Natural killer cell treated with Interleukin-12 subunit alpha and Interleukin-12 subunit beta and Interleukin-15 and Interleukin-18, amount 100 ng/mL, for 72 hours (primary cell): ENCODE data around the gene ZNF398. TPM values are rescaled to one million over a fixed set of nuclear protein-coding genes. Genes with fewer than 3 reads are reported as not detected.

Experiments
- ATAC-seq, 2 donors: fragments of 150-1000 bp; cut with Tn5 transposase in 1 of 2; sonication (Bioruptor Pico), chemical (Tn5 transposase) in 1 of 2; 2 replicates each; pipeline ENCODE4 v1.10.0; 2021
- DNase-seq: peaks from one replicate; pipeline ENCODE4 v3.0.0; 2022; ENCODE audit warnings: low spot score
- H3K27ac Mint-ChIP-seq, 2 donors: 1 replicate in 1 of 2; 2 replicates in 1 of 2; pipeline ENCODE4 v1.8.0; 2022; ENCODE audit warnings: mixed read lengths in 2 of 2, mild to moderate bottlenecking in 1 of 2, moderate library complexity in 1 of 2
- H3K27me3 Mint-ChIP-seq, 2 donors: 1 replicate in 1 of 2; 2 replicates in 1 of 2; pipeline ENCODE4 v1.8.0; 2022; ENCODE audit warnings: mixed read lengths in 2 of 2
- H3K36me3 Mint-ChIP-seq: one replicate; pipeline ENCODE4 v1.8.0; 2022; ENCODE audit warnings: mixed read lengths
- H3K4me1 Mint-ChIP-seq, 2 donors: 1 replicate in 1 of 2; 2 replicates in 1 of 2; pipeline ENCODE4 v1.8.0; 2022; ENCODE audit warnings: low read depth in 2 of 2, mixed read lengths in 2 of 2, mild to moderate bottlenecking in 1 of 2
- H3K4me3 Mint-ChIP-seq: one replicate; pipeline ENCODE4 v1.8.0; 2022; ENCODE audit warnings: mixed read lengths
- H3K9me3 Mint-ChIP-seq: 2 replicates; pipeline ENCODE4 v1.8.0; 2022; ENCODE audit warnings: mixed read lengths
- total RNA-seq, 2 donors: library from RNA; stranded (reverse); gene quantifications; one replicate each; pipeline ENCODE4 v1.2.3, GENCODE V29; 2022

The ZNF398 gene, protein sequence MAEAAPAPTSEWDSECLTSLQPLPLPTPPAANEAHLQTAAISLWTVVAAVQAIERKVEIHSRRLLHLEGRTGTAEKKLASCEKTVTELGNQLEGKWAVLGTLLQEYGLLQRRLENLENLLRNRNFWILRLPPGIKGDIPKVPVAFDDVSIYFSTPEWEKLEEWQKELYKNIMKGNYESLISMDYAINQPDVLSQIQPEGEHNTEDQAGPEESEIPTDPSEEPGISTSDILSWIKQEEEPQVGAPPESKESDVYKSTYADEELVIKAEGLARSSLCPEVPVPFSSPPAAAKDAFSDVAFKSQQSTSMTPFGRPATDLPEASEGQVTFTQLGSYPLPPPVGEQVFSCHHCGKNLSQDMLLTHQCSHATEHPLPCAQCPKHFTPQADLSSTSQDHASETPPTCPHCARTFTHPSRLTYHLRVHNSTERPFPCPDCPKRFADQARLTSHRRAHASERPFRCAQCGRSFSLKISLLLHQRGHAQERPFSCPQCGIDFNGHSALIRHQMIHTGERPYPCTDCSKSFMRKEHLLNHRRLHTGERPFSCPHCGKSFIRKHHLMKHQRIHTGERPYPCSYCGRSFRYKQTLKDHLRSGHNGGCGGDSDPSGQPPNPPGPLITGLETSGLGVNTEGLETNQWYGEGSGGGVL
- total RNA-seq = 10 to 100 TPM; 17.9 to 20.0 TPM

DNA sequence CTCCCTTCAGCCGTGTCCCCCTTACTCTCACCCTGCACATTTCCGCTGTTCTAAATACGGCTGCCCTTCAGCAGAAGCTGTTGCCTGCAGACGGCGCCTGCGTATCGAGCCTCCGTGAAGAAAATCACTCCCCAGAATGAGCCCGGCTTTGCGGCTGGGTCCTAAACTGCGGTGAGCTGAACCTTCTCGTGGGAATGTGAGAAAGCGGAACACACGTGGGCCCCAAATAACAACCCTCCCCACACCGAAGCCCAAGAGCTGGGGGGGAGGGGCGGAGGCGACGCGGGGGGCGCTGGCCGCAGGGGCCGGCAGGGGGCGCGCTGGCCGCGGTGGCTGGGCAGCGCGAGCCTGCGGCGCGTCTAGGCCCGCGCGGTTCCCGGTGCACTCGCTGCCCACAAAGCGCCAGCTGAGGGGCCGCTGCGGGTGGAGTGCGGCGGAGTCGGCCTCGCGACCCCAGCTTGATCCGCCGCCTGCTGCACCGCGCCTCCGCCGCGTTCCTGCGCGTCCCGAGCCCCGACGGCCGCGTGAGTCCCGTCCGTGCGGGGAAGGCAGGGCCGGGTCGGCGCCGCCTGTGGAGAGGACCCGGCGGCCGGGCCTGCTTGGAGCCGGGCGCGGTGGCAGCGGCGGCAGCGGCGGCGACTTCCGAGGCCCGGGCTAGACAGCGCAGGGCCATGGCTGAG, at the start of gene ZNF398:
Gene ZNF398 (plus strand): TSS at position 382 of the 680 bp plus-strand sequence. CDS start 290 bp downstream, at position 672.
- H3K27ac Mint-ChIP-seq = peak within 1 kb of the TSS; percentile 88 to 90
- DNase-seq (peak; percentile 86), ATAC-seq (peak; percentile 91 to 92)
- H3K4me3 Mint-ChIP-seq = peak within 1 kb of the TSS; percentile 94
- no peaks in the 10 kb centered on the region for H3K27me3 Mint-ChIP-seq
- no peaks in the 10 kb centered on the region for H3K36me3 Mint-ChIP-seq
- H3K9me3 Mint-ChIP-seq = no peaks in the 10 kb centered on the region
- H3K4me1 Mint-ChIP-seq = peaks cover 18 to 33% of the 10 kb centered on the region in 2 donors

DNA sequence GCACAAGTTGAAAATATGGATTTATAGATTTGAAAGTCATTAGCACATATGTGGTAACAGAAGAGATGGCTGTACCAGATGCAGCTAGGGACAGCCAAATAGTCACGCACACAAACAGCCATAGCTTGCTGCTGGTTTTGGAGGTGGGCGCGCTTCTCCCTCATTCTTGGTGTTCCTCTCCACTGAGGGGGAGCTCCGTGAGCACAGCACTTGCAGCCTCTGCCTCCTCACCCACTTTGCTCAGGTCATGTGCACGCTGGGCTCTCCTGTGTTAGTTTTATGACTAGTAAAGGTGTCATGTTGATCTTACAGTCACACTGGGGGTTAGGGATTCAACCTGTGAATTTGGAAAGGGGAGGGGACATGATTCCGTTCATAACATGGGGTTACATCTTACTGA, 48.2 kb upstream of the ZNF398 start:
- ATAC-seq = no peak
- Mint-ChIP-seq H3K4me3 (no peak overlapping the region), H3K36me3 (no peaks in the 10 kb centered on the region), H3K27me3 (no peaks in the 10 kb centered on the region), H3K4me1 (peaks cover 0 to 2% of the 10 kb centered on the region in 2 donors), H3K27ac (no peak overlapping the region), H3K9me3 (no peaks in the 10 kb centered on the region)
- DNase-seq = no peak

DNA sequence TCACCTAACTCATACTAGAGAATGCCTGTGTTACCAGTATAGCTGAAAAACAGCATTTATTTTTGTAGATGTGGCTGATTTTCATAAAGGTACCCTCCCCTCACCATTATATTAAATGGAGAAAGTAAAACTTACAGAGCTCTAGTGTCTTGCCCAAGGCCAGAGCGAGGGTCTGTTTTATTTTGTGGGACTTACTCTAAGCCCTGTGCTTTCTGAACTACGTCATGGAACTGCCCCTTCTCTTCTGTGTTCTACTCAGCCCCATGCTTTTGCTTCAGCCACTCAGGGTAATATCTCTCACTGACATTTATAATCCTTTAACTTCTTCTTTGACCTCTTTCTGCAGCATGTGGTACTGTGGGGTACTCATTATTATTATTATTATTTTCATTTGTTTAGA, 46.4 kb upstream of the ZNF398 start:
- ATAC-seq (no peak), DNase-seq (no peak)
- no peaks in the 10 kb centered on the region for H3K9me3 Mint-ChIP-seq
- no peaks in the 10 kb centered on the region for H3K36me3 Mint-ChIP-seq
- no peaks in the 10 kb centered on the region for H3K27me3 Mint-ChIP-seq
- H3K4me1 Mint-ChIP-seq = no peaks in the 10 kb centered on the region
- no peak overlapping the region for H3K4me3 Mint-ChIP-seq
- no peak overlapping the region for H3K27ac Mint-ChIP-seq

DNA sequence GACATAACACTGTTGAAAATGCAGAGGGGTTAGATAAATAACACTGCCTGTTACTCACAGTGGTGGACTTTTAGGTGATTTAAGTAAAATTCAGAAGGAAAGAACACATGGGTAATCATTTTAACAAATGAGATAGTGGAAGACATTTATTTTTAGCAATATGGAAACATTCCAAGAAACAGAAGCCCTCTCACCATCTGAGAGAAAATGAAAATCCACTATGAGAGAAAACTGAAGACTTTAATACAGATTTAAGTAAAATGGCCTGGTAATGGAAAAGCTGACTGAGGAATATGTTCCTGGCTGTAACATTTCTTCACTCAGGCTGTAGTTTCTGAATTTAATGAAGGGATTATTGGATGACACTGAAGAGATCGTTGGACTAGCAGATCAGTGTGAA, 44.6 kb upstream of the ZNF398 start:
- Mint-ChIP-seq H3K27me3 (no peaks in the 10 kb centered on the region), H3K9me3 (no peaks in the 10 kb centered on the region), H3K4me1 (no peaks in the 10 kb centered on the region), H3K27ac (no peak overlapping the region), H3K4me3 (no peak overlapping the region), H3K36me3 (no peaks in the 10 kb centered on the region)
- no peak for ATAC-seq
- no peak for DNase-seq

DNA sequence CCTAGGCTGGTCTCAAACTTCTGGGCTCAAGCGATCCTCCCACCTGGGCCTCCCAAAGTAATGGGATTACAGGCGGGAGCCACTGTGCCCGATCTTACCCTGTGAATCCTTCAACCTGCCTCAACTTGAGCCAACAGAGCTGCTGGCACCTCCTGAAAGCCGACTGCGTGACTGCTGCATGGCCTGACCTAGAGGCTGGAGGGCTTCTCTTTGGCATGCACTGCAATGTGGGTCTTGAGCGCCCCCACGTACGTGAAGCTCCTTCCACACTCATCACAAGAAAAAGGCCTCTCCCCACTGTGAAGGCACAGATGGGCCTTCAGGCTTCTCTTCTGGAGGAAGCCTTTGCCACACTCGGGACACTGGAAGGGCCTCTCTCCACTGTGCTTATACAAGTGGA, 43.8 kb upstream of the ZNF398 start:
- Mint-ChIP-seq H3K36me3 (no peaks in the 10 kb centered on the region), H3K9me3 (no peaks in the 10 kb centered on the region), H3K4me1 (no peaks in the 10 kb centered on the region), H3K27me3 (no peaks in the 10 kb centered on the region), H3K4me3 (no peak overlapping the region), H3K27ac (no peak overlapping the region)
- no peak for DNase-seq
- no peak for ATAC-seq

DNA sequence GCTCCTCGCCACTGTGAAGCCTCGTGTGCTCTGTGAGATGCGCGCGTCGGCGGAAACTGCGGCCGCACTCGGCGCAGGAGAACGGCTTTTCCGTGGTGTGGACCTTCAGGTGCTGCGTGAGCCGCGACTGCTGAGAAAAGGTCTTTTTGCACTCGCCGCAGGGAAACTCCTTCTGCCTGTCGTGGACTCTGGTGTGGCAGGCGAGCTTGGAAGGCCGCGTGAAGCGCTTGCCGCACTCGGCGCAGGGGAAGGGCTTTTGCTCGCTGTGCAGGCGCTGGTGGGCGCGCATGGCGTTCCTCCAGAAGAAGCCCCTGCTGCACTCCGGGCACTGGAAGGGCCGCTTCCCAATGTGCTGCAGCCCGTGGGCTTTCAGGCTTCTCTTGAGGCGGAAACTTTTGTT, 43.0 kb upstream of the ZNF398 start:
- no peaks in the 10 kb centered on the region for H3K4me1 Mint-ChIP-seq
- H3K36me3 Mint-ChIP-seq = no peaks in the 10 kb centered on the region
- no peak overlapping the region for H3K27ac Mint-ChIP-seq
- H3K9me3 Mint-ChIP-seq = no peaks in the 10 kb centered on the region
- H3K4me3 Mint-ChIP-seq = no peak overlapping the region
- ATAC-seq = peak in 1 of 2 donors; percentile 32
- DNase-seq = no peak
- H3K27me3 Mint-ChIP-seq = no peaks in the 10 kb centered on the region

DNA sequence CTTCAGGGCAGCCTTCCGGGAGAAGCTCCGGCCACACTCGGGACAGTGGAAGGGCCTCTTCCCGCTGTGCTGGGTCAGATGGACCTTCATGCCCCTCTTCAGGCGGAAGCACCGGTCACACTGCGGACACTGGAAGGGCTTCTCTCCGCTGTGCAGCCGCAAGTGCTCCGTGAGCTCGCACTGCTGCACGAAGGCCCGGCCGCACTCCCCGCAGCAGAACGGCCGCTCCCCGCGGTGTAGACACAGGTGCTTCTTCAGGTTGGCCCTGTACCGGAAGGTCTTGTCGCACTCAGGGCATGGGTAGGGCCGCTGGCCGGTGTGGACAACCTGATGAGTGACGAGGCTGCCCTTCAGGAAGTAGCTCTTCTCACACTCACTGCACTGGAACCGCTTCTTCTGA, 42.5 kb upstream of the ZNF398 start:
- no peak overlapping the region for H3K4me3 Mint-ChIP-seq
- ATAC-seq (peak in 1 of 2 donors; percentile 46), DNase-seq (no peak)
- no peaks in the 10 kb centered on the region for H3K36me3 Mint-ChIP-seq
- H3K9me3 Mint-ChIP-seq = no peaks in the 10 kb centered on the region
- no peaks in the 10 kb centered on the region for H3K27me3 Mint-ChIP-seq
- no peaks in the 10 kb centered on the region for H3K4me1 Mint-ChIP-seq
- H3K27ac Mint-ChIP-seq = no peak overlapping the region

DNA sequence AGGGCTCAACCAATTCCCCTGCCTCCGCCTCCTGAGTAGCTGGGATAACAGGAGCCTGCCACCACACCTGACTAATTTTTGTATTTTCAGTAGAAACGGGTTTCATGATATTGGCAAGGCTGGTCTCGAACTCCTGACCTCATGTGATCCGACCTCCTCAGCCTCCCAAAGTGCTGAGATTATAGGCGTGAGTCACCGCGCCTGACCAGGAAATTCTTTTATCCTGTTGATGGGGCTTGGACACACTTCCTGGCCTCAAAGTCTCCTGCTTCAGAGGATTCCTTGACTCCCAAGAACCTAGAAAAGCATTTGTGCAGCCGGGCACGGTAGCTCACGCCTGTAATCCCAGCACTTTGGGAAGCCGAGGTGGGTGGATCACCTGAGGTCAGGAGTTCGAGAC, 37.3 kb upstream of the ZNF398 start:
- no peaks in the 10 kb centered on the region for H3K36me3 Mint-ChIP-seq
- ATAC-seq = no peak
- no peak for DNase-seq
- no peaks in the 10 kb centered on the region for H3K27me3 Mint-ChIP-seq
- no peaks in the 10 kb centered on the region for H3K9me3 Mint-ChIP-seq
- H3K4me1 Mint-ChIP-seq = no peaks in the 10 kb centered on the region
- H3K27ac Mint-ChIP-seq = no peak overlapping the region
- no peak overlapping the region for H3K4me3 Mint-ChIP-seq

DNA sequence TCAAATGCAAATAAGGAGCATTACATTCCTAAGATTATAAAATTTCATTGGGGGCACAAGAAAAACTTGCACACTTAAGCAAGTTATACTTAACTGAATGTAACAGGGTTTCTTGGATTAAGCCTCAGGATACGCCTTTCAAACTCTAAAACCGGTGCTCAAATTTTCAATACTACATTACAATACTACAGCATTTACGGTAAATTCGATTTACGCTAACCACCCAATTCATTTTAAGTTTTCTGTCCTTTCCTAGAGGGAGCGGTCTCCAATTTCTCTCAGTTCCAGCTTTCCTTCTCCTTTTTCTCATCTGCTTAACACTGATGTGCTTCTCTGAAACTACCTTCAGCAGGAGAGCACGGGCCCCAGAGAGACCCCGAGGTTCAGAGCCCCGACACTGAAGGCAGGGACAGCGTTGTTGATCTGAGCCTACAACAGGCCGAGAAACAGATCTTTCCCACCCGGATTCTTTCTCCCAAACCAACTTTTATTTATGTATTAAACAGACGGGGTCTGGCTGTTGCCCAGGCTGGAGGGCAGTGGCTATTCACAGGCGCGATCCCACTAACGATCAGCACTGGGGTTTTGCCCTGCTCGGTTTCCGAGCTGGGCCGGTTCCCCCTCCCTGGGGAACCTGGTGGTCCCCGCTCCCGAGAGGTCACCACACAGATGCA, 21.9 kb upstream of the ZNF398 start:
- no peak for DNase-seq

DNA sequence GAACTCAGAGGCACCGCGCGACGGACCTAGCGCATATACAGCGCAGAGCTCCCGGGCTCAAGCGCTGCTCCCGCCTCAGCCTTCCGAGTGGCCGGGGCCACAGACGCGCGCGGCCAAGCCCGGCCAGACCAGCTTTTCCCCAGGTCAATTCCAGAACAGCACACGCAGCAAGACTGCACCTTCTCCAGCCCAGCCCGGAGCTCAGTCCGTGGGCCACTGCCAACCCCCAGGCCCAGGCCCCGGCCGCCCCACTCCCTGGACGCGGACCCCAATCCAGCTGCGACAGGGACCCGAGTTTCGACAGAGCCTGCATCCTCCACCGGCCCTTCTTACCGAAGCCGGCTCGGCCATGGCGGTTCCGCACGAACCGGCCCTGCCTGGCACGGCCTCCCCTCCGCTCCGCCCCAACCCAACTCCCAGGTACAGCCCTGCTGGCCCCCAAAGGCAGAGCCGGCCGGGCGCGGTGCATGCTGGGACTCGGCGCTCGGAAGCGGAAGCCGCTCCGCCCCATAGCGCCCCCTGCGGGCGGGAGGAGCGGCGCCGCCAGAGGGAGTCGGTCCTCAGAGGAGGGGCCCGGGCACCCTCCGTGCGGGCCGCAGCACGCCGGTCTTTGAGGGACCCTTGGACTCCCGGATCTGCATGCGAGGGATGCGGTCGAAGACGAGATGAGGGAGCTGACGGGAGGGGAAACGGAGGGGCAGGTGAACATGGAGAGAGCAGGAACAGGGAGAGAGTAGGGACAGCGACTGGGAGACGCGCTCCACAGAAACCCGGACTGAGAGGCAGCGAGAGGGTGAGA, 21.2 kb upstream of the ZNF398 start, which contains the start of gene ZNF425:
Gene ZNF425 (minus strand): TSS at position 462 of the 799 bp plus-strand sequence. CDS start 111 bp downstream, at position 351.
- peak; percentile 95 for DNase-seq
- Mint-ChIP-seq H3K4me1 (peaks cover 30 to 33% of the 10 kb centered on the region in 2 donors), H3K4me3 (peak within 1 kb of the TSS; percentile 99), H3K27ac (peak within 1 kb of the TSS; percentile 98), H3K36me3 (peaks cover 14% of the 10 kb centered on the region), H3K9me3 (peaks cover 5% of the 10 kb centered on the region), H3K27me3 (no peaks in the 10 kb centered on the region)
- peak; percentile 93 to 94 for ATAC-seq

More for the DNA sequence above, 21.9 kb upstream of the ZNF398 start:
- Mint-ChIP-seq H3K4me1 (peaks cover 25 to 27% of the 10 kb centered on the region in 2 donors), H3K4me3 (peak overlapping the region; percentile 99), H3K27me3 (no peaks in the 10 kb centered on the region), H3K9me3 (no peaks in the 10 kb centered on the region), H3K27ac (peak overlapping the region; percentile 98), H3K36me3 (peaks cover 7% of the 10 kb centered on the region)
- no peak for ATAC-seq

DNA sequence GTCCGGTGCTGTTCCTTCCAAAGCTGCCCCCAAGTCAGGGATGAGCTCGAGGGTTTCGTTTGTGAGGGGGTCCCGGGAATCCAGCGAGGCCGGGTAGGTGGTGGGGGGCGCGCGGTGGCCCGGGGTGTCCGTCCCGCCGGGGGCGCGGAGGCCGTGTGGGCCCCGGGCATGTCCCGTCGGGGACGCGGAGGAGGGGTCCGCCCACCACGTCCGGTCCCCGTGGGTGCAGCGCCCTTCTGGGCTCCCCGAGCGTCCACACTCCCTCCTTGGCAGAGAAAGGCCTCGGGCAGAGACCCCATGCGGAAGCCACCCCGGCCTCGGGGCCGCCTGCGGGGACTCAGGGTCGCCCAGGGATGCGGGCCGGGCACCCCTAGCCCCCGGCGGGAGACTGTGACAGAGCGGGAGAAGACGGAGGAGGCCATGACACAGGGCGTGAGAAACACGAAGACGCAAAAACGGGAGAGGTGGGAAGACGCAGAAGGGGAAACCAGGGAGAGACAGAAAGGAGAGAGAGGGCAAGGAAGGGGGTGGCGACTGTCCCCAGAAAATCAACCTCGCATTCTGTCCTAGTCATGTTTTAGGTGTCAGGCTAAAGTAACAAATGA, 20.5 kb upstream of the ZNF398 start:
- peaks cover 5% of the 10 kb centered on the region for H3K9me3 Mint-ChIP-seq
- H3K36me3 Mint-ChIP-seq = peaks cover 17% of the 10 kb centered on the region
- peaks cover 30 to 33% of the 10 kb centered on the region in 2 donors for H3K4me1 Mint-ChIP-seq
- peak overlapping the region; percentile 98 for H3K27ac Mint-ChIP-seq
- peak; percentile 86 for DNase-seq
- no peaks in the 10 kb centered on the region for H3K27me3 Mint-ChIP-seq
- peak overlapping the region; percentile 99 for H3K4me3 Mint-ChIP-seq
- peak; percentile 79 to 85 for ATAC-seq

DNA sequence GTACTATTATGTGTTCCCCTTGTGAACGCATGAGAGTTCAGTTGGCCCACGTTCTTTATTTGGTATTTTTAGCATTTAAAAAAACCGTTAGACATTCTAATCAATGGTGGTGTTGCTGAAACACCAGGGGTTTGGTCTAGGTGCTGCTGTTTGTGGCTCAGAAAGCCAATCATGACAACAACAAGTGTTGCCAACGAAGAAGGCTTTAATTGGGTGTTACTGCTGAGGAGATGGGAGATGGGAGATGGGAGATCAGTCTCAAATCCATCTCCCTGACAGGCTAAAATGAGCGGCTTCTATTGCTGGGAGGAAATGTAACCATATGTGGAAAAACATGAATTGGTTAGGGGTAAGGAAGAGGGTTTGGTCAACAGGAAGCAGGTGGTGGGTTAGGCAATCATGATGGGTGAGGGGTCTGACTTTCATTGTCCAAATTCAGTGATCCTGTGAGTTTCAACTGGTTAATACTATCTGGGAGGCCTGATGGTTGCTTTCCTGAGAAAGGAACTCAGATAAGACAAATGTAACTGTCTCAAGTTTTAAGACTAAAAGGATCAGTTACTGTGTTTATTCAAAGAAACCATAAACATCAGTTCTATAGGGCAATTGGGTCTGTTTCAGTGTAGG, 16.6 kb upstream of the ZNF398 start:
- no peak overlapping the region for H3K27ac Mint-ChIP-seq
- no peak overlapping the region for H3K4me3 Mint-ChIP-seq
- peaks cover 22% of the 10 kb centered on the region in 2 donors for H3K4me1 Mint-ChIP-seq
- no peaks in the 10 kb centered on the region for H3K27me3 Mint-ChIP-seq
- peaks cover 17% of the 10 kb centered on the region for H3K36me3 Mint-ChIP-seq
- DNase-seq = no peak
- ATAC-seq = no peak
- peaks cover 5% of the 10 kb centered on the region for H3K9me3 Mint-ChIP-seq
